ENCODE measurements around the gene GNPNAT1.

DNA sequence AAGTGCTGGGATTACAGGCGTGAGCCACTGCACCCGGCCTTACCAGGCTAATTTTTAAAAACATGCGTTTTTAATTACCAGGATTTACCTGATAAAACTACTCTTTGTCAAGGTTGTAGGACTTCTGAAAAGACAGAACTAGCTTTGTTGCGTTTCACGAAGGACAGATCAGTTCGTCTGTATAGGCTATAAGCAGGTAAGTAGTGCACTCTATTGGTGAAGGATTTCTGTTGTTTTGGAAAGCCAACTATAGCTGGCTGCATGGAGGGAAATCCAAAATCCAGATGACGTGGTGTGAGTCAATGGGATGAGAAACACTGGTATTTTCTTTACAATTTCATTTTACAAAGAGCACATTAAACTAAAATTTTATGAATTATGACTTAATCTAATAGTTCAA, 14.6 kb downstream of the GNPNAT1 start:
- TF ChIP-seq POLR2A (IDR thresholded peaks at IDR 0.05) (no peak), POLR2AphosphoS5 (IDR thresholded peaks at IDR 0.05; ENCODE audit: insufficient read depth in 1 of 2, low read depth in 1 of 2) (no peak)
- TF ChIP-seq, protein P1, sequence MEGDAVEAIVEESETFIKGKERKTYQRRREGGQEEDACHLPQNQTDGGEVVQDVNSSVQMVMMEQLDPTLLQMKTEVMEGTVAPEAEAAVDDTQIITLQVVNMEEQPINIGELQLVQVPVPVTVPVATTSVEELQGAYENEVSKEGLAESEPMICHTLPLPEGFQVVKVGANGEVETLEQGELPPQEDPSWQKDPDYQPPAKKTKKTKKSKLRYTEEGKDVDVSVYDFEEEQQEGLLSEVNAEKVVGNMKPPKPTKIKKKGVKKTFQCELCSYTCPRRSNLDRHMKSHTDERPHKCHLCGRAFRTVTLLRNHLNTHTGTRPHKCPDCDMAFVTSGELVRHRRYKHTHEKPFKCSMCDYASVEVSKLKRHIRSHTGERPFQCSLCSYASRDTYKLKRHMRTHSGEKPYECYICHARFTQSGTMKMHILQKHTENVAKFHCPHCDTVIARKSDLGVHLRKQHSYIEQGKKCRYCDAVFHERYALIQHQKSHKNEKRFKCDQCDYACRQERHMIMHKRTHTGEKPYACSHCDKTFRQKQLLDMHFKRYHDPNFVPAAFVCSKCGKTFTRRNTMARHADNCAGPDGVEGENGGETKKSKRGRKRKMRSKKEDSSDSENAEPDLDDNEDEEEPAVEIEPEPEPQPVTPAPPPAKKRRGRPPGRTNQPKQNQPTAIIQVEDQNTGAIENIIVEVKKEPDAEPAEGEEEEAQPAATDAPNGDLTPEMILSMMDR (IDR thresholded peaks at IDR 0.05) = no peak
